ENCODE results near the gene EEF1E1.

The EEF1E1 gene

DNA sequence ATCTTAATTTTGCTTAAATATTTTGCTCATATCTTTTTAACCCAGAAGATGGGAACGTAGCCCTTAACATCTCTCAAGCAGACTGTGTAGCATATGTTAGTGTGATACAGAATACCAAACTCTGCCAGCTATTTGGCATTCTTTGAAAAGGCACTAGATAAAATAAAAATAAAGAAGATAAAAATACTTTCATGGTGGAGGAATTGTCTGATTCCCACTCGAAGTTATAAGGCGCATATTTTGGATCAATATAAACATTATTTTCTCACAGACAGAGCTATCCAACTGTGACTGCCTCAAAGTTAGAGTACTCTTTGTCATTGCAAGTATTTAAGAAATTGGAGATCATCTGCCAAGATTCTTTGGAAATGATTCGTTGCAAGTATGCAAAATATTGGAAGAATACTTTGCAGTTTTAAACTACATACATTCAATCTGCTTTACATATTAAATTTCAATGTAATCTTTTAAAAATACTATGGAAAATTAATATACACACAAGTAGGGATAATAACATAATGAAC, 10.8 kb upstream of the EEF1E1 start:
- Histone ChIP-seq H3K36me3 (ENCODE audit: insufficient read depth, low read length) (no peaks in the 10 kb centered on the region), H3K27me3 (ENCODE audit: control insufficient read depth, insufficient read depth, low read length) (no peaks in the 10 kb centered on the region), H3K4me1 (ENCODE audit: control insufficient read depth, insufficient read depth, low read length) (peaks cover 16% of the 10 kb centered on the region), H3K4me2 (ENCODE audit: low read length) (peak overlapping the region; percentile 31), H3K9ac (ENCODE audit: low read depth, low read length) (no peak overlapping the region), H3K9me3 (replicated peaks; ENCODE audit: low read length) (no peaks in the 10 kb centered on the region), H3K4me3 (ENCODE audit: low read length) (no peak overlapping the region)

DNA sequence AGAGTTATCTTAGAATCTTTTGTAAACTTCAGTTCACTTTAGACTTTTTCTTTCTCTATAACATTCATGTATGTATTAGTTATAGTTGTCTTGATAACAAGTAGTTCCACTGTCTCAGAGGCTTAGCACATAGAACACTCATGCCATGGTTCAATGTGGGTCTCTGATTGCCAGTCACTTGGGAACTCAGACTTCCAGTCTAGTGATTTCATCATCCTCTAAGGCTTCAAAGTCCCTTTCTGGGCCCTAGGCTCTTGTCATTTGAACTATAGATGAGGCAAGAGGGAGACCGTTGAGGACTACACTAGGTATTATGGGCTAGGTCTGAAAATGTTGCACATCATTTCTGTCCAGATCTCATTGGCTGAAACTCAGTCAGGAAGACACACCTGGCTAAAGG, 8.4 kb upstream of the EEF1E1 start:
- Histone ChIP-seq H3K27me3 (ENCODE audit: control insufficient read depth, insufficient read depth, low read length) (no peaks in the 10 kb centered on the region), H3K4me2 (ENCODE audit: low read length) (no peak overlapping the region), H3K9me3 (replicated peaks; ENCODE audit: low read length) (no peaks in the 10 kb centered on the region), H3K9ac (ENCODE audit: low read depth, low read length) (no peak overlapping the region), H3K4me1 (ENCODE audit: control insufficient read depth, insufficient read depth, low read length) (peaks cover 28% of the 10 kb centered on the region), H3K4me3 (ENCODE audit: low read length) (no peak overlapping the region), H3K36me3 (ENCODE audit: insufficient read depth, low read length) (no peaks in the 10 kb centered on the region)

DNA sequence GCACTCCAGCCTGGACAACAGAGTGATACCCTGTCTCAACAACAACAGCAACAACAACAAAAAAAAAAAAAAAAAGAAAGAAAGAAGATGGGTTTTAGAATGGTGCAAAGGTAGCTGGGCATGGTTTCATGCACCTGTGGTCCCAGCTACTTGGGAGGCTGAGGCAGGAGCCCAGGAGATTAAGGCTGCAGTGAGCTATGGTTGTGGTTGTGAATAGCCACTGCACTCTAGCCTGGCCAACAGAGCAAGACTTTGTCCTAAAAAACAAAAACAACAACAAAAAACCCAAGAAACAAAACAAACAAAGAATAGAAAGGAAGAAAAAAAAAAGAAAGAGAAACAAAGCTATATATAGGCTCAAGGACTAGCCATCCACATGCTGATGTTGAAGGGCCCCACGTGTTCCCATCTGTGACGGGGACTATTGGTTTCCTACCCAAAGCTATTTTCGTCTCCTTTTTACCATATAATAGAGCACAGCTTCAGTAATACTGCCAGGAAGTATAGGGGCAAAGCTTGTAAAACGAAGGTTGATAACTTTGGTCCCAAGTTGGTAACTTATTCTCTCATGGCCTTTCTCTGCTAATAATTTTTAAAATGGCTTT, 7.9 kb upstream of the EEF1E1 start:
- no peak overlapping the region for H3K4me3 ChIP-seq (ENCODE audit: low read length)
- H3K27me3 ChIP-seq (ENCODE audit: control insufficient read depth, insufficient read depth, low read length), result no peaks in the 10 kb centered on the region
- peaks cover 32% of the 10 kb centered on the region for H3K4me1 ChIP-seq (ENCODE audit: control insufficient read depth, insufficient read depth, low read length)
- no peaks in the 10 kb centered on the region for H3K36me3 ChIP-seq (ENCODE audit: insufficient read depth, low read length)
- H3K9ac ChIP-seq (ENCODE audit: low read depth, low read length), result no peak overlapping the region
- no peak overlapping the region for H3K4me2 ChIP-seq (ENCODE audit: low read length)
- H3K9me3 ChIP-seq (replicated peaks; ENCODE audit: low read length), result no peaks in the 10 kb centered on the region

DNA sequence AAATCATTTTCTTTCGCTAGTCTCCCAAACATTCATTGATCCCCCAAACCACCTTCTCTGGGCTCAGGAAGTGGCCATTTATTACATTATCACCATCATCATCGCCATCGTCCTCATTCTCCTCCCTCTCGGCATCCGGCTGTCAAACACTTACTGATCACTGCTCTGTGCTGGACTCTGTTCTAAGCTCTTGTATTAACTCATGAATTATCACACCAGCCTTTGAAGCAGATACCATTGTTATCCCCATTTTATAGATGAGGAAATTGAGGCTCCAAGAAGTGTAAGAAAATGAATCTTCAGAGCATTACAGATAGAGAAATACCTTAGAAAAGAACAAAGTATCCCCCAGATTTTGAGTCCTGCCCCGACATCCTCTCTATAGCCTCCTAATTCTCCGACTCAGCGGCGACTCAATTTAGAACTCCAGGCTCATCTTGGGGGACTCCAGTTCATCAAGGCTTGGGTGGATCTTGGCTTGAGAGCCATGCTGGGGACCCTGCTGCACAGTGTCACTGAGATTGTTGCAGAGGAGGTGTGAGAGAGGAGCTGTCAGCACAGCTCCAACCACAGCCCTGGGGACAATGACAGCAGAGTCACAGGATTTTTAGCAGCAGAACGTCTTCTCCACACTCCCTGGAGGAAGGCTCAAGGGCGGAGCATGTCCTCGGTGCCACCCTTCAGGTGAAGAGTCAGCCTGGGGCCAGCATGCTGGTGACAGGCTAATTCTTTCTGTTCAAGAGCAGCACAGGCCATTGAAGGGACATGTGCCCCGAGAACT, 6.6 kb upstream of the EEF1E1 start:
- no peaks in the 10 kb centered on the region for H3K36me3 ChIP-seq (ENCODE audit: insufficient read depth, low read length)
- H3K27me3 ChIP-seq (ENCODE audit: control insufficient read depth, insufficient read depth, low read length), result no peaks in the 10 kb centered on the region
- no peak overlapping the region for H3K4me3 ChIP-seq (ENCODE audit: low read length)
- H3K4me1 ChIP-seq (ENCODE audit: control insufficient read depth, insufficient read depth, low read length), result peaks cover 32% of the 10 kb centered on the region
- H3K4me2 ChIP-seq (ENCODE audit: low read length), result peak overlapping the region; percentile 41
- peak overlapping the region; percentile 10 for H3K9ac ChIP-seq (ENCODE audit: low read depth, low read length)
- H3K9me3 ChIP-seq (replicated peaks; ENCODE audit: low read length), result no peaks in the 10 kb centered on the region

DNA sequence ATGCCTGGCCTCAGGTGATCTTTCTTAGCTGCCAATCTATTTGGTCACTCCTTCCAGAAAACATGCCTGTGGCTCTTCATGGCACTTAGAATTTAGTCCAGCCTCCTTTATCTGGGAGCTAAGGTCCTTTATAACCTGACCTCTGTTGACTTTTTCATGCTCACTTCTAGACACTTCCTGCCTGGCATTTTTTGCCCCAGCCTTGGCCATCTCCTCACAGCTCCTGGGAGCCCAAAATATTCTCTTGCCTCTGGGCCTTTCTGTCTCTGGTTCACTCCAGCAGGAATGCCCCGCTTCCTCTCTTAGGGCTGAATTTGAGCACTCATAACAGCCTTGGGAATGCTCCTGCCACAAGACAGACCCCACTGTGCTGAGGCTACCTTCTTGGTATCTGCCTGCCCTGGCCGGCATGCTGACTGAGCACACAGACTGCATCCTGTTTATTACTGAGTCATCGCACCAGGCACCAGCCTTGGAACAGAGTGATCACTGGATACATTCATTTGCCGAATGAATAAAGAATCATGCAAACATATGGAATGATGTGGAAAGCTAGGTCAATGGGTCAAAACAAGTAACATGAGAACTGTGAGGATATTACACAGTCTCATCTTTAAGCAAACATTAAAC, 5.8 kb upstream of the EEF1E1 start:
- H3K4me1 ChIP-seq (ENCODE audit: control insufficient read depth, insufficient read depth, low read length), result peaks cover 32% of the 10 kb centered on the region
- no peaks in the 10 kb centered on the region for H3K36me3 ChIP-seq (ENCODE audit: insufficient read depth, low read length)
- H3K27me3 ChIP-seq (ENCODE audit: control insufficient read depth, insufficient read depth, low read length), result no peaks in the 10 kb centered on the region
- peak overlapping the region; percentile 50 for H3K9ac ChIP-seq (ENCODE audit: low read depth, low read length)
- H3K9me3 ChIP-seq (replicated peaks; ENCODE audit: low read length), result no peaks in the 10 kb centered on the region
- peak overlapping the region; percentile 1 for H3K4me3 ChIP-seq (ENCODE audit: low read length)
- H3K4me2 ChIP-seq (ENCODE audit: low read length), result peak overlapping the region; percentile 41

DNA sequence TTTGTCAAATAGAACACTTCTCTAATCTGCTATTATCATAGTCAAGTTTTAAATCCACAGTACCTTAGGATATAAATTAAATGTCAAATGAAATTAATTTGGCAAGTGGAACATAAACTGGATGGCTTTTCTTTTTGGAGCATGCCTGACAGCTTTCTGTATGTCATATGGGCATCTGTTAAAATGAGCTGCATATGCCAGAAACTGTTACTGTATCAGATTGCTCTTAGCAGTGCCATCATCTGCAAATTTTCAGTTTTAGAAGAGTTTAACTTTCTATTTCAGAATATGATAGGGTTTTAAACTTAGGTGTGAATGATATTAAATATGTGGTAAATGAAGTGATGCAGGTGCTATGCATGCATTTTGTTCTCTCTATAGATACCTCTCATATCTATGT, 3.4 kb upstream of the EEF1E1 start:
- Histone ChIP-seq H3K36me3 (ENCODE audit: insufficient read depth, low read length) (no peaks in the 10 kb centered on the region), H3K4me1 (ENCODE audit: control insufficient read depth, insufficient read depth, low read length) (peaks cover 30% of the 10 kb centered on the region), H3K27me3 (ENCODE audit: control insufficient read depth, insufficient read depth, low read length) (no peaks in the 10 kb centered on the region), H3K4me3 (ENCODE audit: low read length) (no peak overlapping the region), H3K9ac (ENCODE audit: low read depth, low read length) (no peak overlapping the region), H3K9me3 (replicated peaks; ENCODE audit: low read length) (no peaks in the 10 kb centered on the region), H3K4me2 (ENCODE audit: low read length) (no peak overlapping the region)

DNA sequence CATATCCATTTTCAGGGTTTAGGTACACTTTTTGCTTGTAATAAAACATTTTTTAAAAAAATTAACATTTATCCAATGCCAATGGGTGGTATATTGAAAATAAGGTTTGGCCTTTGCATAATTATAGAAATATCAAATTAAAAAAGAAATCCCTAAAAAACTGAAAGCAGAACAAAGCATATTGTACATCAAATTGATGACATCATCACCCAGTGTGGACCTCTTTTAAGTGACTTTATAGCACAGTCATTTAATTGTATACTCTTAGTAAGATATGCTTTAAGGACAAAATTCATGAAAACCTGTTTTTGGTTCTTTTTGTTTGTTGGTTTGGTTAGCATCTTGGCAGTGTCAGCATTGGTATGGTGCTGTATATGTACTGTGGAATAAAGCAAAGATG, 1.4 kb upstream of the EEF1E1 start:
- Histone ChIP-seq H3K9ac (ENCODE audit: low read depth, low read length) (no peak overlapping the region), H3K4me2 (ENCODE audit: low read length) (no peak overlapping the region), H3K9me3 (replicated peaks; ENCODE audit: low read length) (no peaks in the 10 kb centered on the region)

DNA sequence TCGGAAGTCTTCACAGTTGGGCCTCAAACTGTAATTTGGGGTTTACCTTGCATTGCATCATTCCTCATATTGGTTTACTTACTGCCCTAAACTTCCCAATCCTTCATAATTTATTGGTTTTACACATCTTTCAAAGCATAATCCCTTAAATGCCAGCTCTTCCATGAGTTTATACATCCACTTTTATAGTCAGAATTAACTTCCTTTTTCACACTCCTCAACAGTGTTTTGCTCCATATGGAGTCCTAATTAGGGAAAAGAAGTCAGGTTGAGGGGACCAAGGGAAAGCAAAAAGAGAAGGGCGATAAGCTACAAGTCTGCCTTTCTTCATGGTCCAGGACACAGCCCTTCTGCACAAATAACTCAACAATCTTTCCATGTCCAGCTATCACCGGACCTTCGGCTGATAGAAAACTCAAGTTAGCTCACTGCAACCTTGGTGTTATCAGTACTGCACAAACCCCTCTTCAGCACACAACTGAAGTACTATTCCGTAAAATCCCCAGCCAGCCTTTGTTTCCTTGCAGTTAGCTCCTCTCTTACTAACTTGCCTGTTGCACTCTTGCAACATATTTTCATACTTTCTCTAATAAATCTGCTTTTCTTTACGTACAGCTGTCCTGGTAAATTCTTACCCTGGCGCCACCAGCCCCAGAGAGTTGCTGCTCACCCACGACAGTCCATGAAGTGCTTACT, 2.0 kb downstream of the EEF1E1 start:
- Histone ChIP-seq H3K4me2 (ENCODE audit: low read length) (peak overlapping the region; percentile 36), H3K4me1 (ENCODE audit: control insufficient read depth, insufficient read depth, low read length) (peaks cover 15% of the 10 kb centered on the region), H3K9me3 (replicated peaks; ENCODE audit: low read length) (no peaks in the 10 kb centered on the region), H3K9ac (ENCODE audit: low read depth, low read length) (no peak overlapping the region), H3K36me3 (ENCODE audit: insufficient read depth, low read length) (peaks cover 18% of the 10 kb centered on the region), H3K4me3 (ENCODE audit: low read length) (no peak overlapping the region), H3K27me3 (ENCODE audit: control insufficient read depth, insufficient read depth, low read length) (no peaks in the 10 kb centered on the region)

More for the DNA sequence above, 1.4 kb upstream of the EEF1E1 start:
- Histone ChIP-seq H3K27me3 (ENCODE audit: control insufficient read depth, insufficient read depth, low read length) (no peaks in the 10 kb centered on the region), H3K4me3 (ENCODE audit: low read length) (no peak overlapping the region), H3K36me3 (ENCODE audit: insufficient read depth, low read length) (no peaks in the 10 kb centered on the region), H3K4me1 (ENCODE audit: control insufficient read depth, insufficient read depth, low read length) (peaks cover 34% of the 10 kb centered on the region)

DNA sequence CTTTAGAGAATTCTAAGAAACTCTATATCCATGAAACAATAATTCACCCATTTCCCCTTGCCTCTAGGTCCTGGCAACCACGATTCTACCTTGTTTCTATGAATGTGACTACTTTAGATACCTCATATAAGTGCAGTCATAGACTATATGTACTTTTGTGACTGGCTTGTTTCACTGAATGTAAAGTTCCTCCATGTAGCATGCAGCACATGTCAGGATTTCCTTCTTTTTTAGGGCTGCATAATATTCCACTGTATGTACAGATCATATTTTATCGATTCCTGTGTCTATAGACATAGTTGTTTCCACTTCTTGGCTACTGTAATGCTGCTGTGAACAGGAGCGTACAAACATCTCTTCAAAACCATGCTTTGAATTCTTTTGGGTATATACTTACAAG, 11.7 kb downstream of the EEF1E1 start:
- H3K9ac ChIP-seq (ENCODE audit: low read depth, low read length), result no peak overlapping the region
- no peak overlapping the region for H3K4me3 ChIP-seq (ENCODE audit: low read length)
- no peaks in the 10 kb centered on the region for H3K27me3 ChIP-seq (ENCODE audit: control insufficient read depth, insufficient read depth, low read length)
- peaks cover 8% of the 10 kb centered on the region for H3K4me1 ChIP-seq (ENCODE audit: control insufficient read depth, insufficient read depth, low read length)
- H3K4me2 ChIP-seq (ENCODE audit: low read length), result no peak overlapping the region
- no peaks in the 10 kb centered on the region for H3K9me3 ChIP-seq (replicated peaks; ENCODE audit: low read length)
- peaks cover 56% of the 10 kb centered on the region for H3K36me3 ChIP-seq (ENCODE audit: insufficient read depth, low read length)

DNA sequence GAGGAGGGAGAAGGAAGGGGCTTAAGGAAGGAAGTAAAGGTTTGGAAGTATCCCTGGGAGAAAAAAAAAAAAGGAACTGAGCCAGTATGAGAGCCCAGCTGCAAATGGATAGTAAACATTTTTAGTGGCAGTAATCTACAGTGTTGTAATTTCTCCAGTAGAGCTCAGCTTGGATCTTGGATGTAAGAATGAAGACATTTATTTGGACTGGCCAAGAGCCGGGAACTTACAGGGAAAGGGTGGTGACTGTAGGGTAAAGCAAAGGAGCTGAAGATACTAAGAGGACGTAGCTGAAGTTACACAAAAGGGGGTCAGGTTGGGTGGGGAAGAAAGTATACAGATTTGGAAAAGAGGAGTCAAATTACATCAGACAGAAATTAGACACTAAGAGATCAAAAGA, 13.5 kb downstream of the EEF1E1 start:
- H3K4me3 ChIP-seq (ENCODE audit: low read length), result no peak overlapping the region
- no peaks in the 10 kb centered on the region for H3K9me3 ChIP-seq (replicated peaks; ENCODE audit: low read length)
- no peak overlapping the region for H3K9ac ChIP-seq (ENCODE audit: low read depth, low read length)
- H3K27me3 ChIP-seq (ENCODE audit: control insufficient read depth, insufficient read depth, low read length), result no peaks in the 10 kb centered on the region
- peaks cover 23% of the 10 kb centered on the region for H3K4me1 ChIP-seq (ENCODE audit: control insufficient read depth, insufficient read depth, low read length)
- H3K4me2 ChIP-seq (ENCODE audit: low read length), result no peak overlapping the region
- H3K36me3 ChIP-seq (ENCODE audit: insufficient read depth, low read length), result peaks cover 47% of the 10 kb centered on the region
